Measurements from ENCODE around the gene KATNAL1. TPM values are rescaled to one million over a fixed set of nuclear protein-coding genes. Genes with fewer than 3 reads are reported as not detected.

KATNAL1 gene
- polyA plus RNA-seq, result 3.6 TPM

DNA sequence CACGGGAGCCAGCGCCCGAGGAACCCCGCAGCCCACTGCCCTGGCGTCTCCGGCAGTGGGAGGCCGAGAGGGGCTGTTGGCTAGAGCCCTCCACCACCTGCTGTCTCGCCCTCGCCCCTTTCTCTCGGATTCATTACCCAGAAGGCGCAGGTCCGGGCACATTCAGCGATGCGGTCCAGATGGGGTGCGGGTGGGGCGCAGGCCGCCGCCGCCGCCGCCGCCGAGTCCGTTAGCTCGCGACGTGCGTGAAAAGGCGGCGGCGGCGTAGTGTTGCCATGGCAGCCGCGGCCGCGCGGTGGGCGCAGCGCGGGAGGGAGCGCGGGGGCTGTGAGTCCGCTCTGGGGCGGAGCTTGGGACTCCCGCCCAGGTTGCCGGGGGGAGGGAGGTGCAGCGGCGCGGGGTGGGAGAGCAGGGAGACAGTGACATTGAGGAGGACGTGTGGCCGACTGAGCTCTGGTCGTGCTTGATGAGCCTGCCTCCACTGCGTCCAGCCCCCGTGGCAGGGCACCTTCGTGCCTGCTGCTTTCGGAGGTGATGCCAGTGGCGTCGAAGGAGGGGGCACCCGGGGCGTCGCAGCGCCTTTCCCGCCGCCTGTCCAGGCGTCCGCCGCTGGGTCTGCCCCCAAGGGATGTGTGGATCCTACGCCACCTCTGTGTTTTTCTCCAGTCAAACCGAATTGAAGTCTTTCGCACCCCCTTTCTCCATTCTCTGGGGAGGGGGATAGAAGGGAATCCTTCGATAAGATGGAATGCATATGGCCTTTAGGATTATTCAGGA is at the start of gene KATNAL1:
Gene KATNAL1, minus strand, starts transcription at position 358 of the 777 bp plus-strand sequence. CDS start 23,774 bp downstream, outside the sequence.
- Mint-ChIP-seq H3K4me1 (peaks cover 28 to 36% (median 36%) of the 10 kb centered on the region in 3 donors), H3K27ac (peak within 1 kb of the TSS; percentile 80 to 91 (median 85)), H3K9me3 (no peaks in the 10 kb centered on the region), H3K4me3 (peak within 1 kb of the TSS; percentile 89 to 95 (median 94)), H3K36me3 (no peaks in the 10 kb centered on the region), H3K27me3 (no peaks in the 10 kb centered on the region)

DNA sequence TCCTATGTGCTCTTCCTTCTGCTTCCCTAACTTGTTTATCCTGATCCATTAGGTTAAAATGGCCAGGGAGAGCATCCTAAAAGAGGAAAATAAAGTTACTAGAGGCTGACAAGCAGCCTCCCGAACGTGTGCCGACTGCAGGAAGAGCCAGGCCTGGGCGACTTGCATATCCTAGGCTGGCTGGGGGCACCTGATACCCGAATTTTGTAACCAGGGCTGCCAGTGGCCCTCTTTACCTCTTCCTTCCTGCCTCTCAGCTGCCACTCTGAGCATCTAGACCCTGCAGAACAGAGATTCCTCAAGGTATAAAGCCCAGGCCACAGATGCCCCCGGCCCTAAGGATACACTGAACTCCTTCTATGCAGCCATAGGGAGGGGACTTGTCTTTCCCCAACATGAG is 48.5 kb upstream of the KATNAL1 start:
- H3K27ac Mint-ChIP-seq, result peak overlapping the region in 1 of 3 donors; percentile 16
- H3K9me3 Mint-ChIP-seq, result peaks cover 0 to 3% (median 3%) of the 10 kb centered on the region in 3 donors
- H3K36me3 Mint-ChIP-seq, result peaks cover 17% of the 10 kb centered on the region
- H3K4me3 Mint-ChIP-seq, result peak overlapping the region in 1 of 4 donors; percentile 25
- H3K4me1 Mint-ChIP-seq, result peaks cover 9 to 21% (median 10%) of the 10 kb centered on the region in 3 donors
- no peaks in the 10 kb centered on the region for H3K27me3 Mint-ChIP-seq

DNA sequence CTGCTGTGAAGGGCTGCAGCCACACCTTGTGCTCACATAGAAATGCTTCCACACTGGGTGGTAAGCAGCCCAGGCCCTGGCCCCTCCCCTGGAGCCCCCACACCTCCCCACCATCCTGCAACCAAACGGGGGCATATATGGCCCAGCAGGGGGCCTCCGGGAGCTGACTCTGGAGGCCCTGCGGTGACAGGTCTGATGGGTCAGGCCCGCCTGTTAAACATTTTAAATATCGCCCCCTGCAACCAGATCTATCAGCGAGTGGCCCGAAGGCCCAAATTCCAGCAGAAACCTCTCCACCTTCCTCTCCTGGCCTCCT is 48.0 kb upstream of the KATNAL1 start:
- Mint-ChIP-seq H3K27ac (peak overlapping the region in 1 of 3 donors; percentile 16), H3K9me3 (peaks cover 0 to 3% (median 3%) of the 10 kb centered on the region in 3 donors), H3K36me3 (peaks cover 17% of the 10 kb centered on the region), H3K27me3 (no peaks in the 10 kb centered on the region), H3K4me1 (peaks cover 9 to 21% (median 10%) of the 10 kb centered on the region in 3 donors), H3K4me3 (peak overlapping the region in 1 of 4 donors; percentile 68)

DNA sequence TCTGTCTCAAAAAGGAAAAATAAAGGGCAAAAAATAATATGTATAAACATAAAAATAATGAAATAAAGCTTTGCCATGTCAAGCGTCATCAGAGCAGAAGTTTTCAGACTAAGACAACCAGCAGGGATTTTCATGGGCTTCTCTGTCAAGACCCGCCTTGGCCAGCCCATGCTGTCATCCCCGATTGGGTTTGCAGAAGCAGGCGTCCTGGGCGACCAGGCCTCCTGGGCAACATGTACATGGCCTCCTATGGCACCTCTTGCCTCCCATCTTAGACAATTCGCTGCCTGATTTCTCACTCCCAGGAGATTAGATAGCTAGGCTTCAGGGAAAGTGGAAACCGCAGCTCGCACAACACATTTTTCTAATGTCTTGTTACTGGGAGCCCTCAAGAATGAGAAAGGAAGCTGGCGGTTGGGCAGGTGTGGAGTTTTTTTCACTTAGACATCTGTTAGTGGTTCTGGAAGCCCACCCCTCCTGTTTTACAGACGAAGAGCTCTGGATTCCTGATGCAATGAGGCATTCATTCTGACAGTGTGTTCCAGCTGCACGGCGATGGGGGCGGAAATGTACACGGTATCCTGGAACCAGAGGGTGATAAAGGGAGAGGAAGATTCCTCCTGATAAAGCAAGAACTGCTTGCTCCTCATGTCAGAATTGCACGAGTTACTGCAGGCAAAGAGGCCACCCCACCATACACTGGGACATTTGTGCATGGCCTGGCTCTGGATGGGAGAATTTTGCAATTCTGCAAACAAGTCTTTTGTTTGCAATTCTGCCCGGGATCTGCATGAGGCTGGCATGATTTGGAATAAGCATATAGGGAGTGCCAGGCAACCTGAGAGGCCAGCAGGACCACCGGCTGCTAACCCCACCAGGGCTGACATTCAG is 47.4 kb upstream of the KATNAL1 start:
- Mint-ChIP-seq H3K9me3 (peaks cover 0 to 3% (median 3%) of the 10 kb centered on the region in 3 donors), H3K4me3 (no peak overlapping the region), H3K4me1 (peaks cover 9 to 19% (median 9%) of the 10 kb centered on the region in 3 donors), H3K36me3 (peaks cover 19% of the 10 kb centered on the region), H3K27me3 (no peaks in the 10 kb centered on the region), H3K27ac (peak overlapping the region in 1 of 3 donors; percentile 16)

DNA sequence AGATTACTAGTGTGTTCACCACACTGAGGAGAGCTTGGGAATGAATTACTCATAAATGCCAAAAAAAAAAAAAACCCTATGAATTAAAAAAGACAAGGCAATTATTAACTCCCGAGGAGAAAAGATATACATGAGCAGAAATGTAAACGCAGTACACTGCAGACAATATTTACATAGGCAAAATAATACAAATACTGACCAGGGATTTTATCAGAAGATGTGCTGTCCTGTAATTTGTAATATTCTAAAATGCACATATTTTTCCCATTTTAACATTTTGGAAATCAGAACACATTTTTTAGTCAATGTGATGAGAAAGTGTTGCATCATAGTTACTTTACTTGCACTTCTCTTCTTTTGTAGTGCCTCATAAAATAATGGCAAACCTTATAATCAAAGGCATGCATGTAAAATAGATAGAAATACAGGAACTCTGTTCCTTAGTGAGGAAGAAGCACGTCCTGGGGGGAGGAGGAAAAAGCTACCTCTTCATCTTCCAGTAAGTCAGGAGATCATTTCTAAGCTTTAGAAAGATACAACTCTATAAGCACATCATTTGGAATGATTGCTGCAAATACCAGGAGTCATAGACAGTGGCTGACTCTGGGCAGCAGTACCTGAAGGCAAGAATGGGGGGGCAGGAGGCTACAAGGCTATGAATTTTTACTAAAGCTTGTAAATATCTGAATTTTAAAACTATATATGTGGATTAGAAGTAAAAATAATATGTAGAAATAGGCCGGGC is 46.3 kb upstream of the KATNAL1 start:
- no peak overlapping the region for H3K4me3 Mint-ChIP-seq
- H3K27ac Mint-ChIP-seq, result no peak overlapping the region
- H3K4me1 Mint-ChIP-seq, result peaks cover 8 to 18% (median 9%) of the 10 kb centered on the region in 3 donors
- H3K27me3 Mint-ChIP-seq, result no peaks in the 10 kb centered on the region
- peaks cover 0 to 3% (median 3%) of the 10 kb centered on the region in 3 donors for H3K9me3 Mint-ChIP-seq
- H3K36me3 Mint-ChIP-seq, result peaks cover 19% of the 10 kb centered on the region

DNA sequence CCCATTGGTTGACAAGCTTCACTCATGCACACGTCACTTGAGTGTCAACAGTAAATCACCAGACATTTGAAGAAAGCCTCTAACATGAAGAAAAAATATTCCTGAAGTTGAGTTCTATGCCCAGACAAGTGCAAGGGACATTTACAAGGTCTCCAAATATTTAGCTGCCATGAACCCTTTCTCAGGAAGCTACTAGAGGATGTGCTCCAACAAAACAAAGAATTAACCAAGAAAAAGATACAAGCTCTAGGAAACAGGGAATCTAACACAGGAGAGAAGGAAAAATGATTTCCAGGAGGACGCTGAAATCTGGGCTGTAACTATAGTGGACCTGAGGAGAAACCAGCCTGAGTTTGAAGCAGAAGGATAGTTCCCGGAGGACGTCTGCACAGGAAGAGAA is 45.7 kb upstream of the KATNAL1 start:
- H3K4me1 Mint-ChIP-seq, result peaks cover 9 to 18% (median 9%) of the 10 kb centered on the region in 3 donors
- no peak overlapping the region for H3K4me3 Mint-ChIP-seq
- H3K27me3 Mint-ChIP-seq, result no peaks in the 10 kb centered on the region
- H3K36me3 Mint-ChIP-seq, result peaks cover 19% of the 10 kb centered on the region
- peaks cover 0 to 3% (median 3%) of the 10 kb centered on the region in 3 donors for H3K9me3 Mint-ChIP-seq
- no peak overlapping the region for H3K27ac Mint-ChIP-seq

DNA sequence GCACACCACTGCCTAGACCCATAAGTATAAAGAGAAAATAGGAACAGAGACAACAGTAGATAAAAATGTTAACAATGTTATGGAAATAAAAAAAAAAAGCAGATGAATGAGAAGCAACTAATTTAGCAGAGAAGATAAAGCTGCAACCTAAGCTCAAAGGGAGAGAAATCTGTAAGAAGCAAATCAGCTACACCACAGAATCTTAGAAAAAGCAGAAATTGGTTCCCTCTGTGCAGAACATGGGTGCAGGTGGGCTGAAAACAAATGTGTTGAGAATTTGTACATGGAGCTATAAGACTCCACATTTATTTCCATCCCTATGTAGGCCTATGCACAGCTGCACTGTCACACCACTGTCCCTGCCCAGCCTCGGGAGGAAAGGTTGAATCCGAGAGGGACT is 44.8 kb upstream of the KATNAL1 start:
- H3K27ac Mint-ChIP-seq, result peak overlapping the region in 1 of 3 donors; percentile 69
- no peak overlapping the region for H3K4me3 Mint-ChIP-seq
- H3K9me3 Mint-ChIP-seq, result peaks cover 0 to 3% (median 3%) of the 10 kb centered on the region in 3 donors
- peaks cover 11 to 22% (median 14%) of the 10 kb centered on the region in 3 donors for H3K4me1 Mint-ChIP-seq
- H3K27me3 Mint-ChIP-seq, result no peaks in the 10 kb centered on the region
- H3K36me3 Mint-ChIP-seq, result peaks cover 19% of the 10 kb centered on the region

DNA sequence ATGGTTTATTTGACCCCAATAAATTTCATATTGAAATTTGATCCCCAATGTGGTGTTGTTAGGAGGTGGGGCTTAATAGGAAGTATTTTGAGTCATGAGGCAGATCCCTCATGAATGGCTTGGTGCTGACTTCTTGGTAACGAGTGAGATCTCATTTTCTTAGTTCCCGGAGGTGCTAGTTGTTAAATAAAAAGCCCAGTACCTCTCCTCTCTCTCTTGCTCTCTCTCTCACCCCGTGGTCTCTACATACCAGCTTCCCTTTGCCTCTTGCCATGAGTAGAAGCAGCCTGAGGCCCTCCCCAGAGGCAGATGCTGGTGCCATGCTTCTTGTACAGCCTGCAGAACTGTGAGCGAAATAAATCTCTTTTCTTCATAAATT is 39.4 kb upstream of the KATNAL1 start:
- Mint-ChIP-seq H3K27me3 (no peaks in the 10 kb centered on the region), H3K9me3 (no peaks in the 10 kb centered on the region), H3K27ac (peak overlapping the region in 1 of 3 donors; percentile 25), H3K36me3 (peaks cover 9% of the 10 kb centered on the region), H3K4me3 (peak overlapping the region in 2 of 4 donors; percentile 72 to 80), H3K4me1 (peaks cover 18 to 24% (median 21%) of the 10 kb centered on the region in 3 donors)

DNA sequence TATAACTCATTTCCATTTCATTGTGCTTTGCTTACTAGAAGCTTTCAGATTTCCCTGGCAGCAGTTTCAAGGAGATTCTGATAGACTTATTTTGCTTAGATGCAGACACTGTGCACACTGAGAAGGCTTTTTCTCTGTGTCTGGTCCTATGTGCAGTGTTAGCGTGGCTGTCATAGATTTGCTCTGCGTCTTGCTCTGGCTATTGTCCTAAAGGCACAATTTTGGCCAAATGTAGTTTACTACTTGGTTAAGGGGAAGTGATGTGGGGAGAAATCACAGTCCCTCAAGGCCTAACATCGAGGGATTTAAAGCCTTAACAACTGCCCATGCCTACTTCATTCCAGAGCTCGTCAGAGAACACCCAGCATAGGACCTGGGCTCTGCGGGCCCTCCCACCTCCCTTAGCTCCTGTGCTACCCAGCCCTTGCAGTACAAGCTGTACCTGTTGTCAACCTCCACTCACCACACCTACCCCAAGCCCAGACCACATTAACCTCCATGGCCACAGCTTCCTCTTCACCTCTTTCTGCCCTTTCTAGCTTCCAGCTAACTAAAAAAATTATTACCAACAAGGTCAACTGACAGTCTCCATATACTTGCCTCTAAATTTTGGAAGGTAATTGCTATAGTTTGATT is 38.9 kb upstream of the KATNAL1 start:
- peak overlapping the region in 1 of 3 donors; percentile 25 for H3K27ac Mint-ChIP-seq
- peaks cover 18 to 24% (median 20%) of the 10 kb centered on the region in 3 donors for H3K4me1 Mint-ChIP-seq
- peaks cover 9% of the 10 kb centered on the region for H3K36me3 Mint-ChIP-seq
- no peaks in the 10 kb centered on the region for H3K9me3 Mint-ChIP-seq
- H3K4me3 Mint-ChIP-seq, result peak overlapping the region in 2 of 4 donors; percentile 72 to 80
- no peaks in the 10 kb centered on the region for H3K27me3 Mint-ChIP-seq

DNA sequence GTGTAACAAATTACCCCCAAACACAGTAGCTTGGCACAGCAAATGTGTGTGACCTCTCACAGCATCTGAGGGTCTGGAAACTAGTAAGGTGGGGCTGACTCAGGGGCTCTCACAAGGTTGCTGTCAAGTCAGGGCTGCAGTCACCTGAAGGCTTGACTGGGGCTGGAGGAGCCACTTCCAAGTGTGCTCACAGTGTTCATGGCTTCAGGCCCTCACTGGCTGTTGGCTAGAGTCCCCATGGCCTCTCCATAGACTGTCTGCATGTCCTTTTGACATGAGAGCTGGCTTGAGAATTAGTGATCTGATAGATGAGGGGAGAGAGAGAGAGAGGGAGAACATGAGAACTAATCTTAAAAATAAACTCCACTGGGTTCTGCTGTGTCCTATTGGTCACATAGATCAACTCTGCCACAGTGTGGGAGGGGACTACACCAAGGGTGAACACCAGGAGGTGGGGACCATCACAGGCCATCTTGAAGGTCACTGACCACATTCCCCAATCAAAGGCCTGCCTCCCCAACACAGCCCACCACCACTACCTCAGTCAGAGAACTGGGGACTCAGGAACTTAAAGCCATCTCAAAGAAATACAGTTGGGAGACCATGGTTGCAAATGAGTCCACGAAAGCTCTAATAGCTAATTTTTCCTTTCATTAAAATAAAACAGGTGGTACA is 38.2 kb upstream of the KATNAL1 start:
- Mint-ChIP-seq H3K4me1 (peaks cover 18 to 24% (median 20%) of the 10 kb centered on the region in 3 donors), H3K9me3 (no peaks in the 10 kb centered on the region), H3K27me3 (no peaks in the 10 kb centered on the region), H3K4me3 (peak overlapping the region in 1 of 4 donors; percentile 11), H3K36me3 (peaks cover 13% of the 10 kb centered on the region), H3K27ac (no peak overlapping the region)

DNA sequence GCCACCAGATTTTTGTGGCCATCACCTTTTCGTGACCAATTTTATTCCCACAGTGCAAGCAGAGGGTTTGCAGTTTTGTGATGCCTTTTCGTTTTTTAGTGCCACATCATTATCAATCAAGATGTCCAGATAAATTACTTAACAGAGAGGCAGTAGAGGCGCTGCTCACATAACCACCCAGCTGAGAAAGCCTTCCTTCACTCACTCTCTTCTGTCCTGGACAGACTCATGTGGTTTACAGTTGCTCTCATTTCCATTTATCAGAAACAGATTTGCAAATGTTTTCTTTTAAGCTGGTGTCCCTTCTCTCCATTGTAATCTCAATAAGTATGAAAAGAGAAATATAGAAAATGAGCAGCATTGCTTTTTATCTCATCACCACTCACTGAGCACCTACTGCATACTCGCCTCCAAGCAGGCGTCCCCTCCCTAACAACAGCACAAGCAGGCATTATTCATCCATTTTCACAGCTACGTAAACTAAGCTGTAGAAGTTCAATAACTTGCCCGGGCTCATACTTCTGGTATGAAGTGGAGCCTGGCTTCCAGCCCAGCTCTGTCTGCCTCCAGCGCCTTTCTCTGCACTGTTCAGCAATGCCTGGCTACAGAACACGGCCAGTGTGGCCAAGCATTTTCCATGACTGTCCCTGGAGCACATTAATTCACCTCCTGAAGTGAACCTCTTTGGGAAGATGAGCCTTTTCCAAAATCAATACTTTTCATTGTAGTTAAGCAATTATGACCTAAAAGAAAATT is 34.6 kb upstream of the KATNAL1 start:
- H3K36me3 Mint-ChIP-seq, result peaks cover 29% of the 10 kb centered on the region
- no peak overlapping the region for H3K27ac Mint-ChIP-seq
- H3K4me3 Mint-ChIP-seq, result no peak overlapping the region
- no peaks in the 10 kb centered on the region for H3K27me3 Mint-ChIP-seq
- no peaks in the 10 kb centered on the region for H3K9me3 Mint-ChIP-seq
- peaks cover 14 to 16% (median 15%) of the 10 kb centered on the region in 3 donors for H3K4me1 Mint-ChIP-seq

DNA sequence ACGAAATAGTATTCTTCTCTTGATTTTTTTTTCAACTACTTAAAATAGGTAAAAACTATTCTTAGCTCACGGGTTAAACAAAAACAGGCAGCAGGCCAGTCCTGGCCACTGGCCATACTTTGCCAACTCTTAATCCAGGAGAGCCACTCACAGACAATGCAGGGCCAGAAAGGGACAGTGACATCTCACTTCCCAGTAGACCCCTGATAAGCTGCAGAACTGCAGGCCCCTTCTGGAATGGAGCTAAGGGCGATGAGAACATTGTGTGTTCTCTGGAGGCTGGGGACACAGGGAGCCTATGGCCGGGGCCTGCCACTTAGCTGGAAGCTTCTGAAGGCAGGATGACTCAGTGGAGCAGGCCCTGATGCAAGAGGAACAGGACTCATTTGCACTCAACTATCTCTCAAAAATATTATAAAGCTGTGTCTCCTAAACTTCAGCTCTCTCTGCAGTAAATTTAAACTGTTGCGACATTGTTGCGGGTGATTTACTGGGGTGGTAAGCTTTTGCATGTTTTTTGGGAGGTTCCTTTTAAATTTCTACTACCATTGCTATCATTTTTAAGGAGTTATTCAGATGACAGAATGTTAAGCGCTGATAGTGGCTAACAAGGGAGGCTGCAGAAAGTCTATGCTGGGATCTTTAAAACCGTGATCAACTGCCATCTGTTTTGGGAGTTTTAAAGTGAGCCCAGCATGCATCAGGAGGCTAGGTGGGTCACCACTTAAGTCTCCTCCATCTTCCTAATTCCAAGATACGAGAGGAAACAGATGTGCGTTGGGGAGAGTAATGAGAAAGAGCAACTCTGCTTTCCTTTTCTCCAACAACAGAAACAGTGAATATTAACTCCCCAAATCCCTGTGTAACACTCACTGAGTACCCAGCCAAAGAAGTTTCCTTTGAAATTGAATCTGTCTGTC is 33.2 kb upstream of the KATNAL1 start:
- H3K27me3 Mint-ChIP-seq, result peaks cover 2% of the 10 kb centered on the region
- H3K27ac Mint-ChIP-seq, result no peak overlapping the region
- peaks cover 1 to 7% (median 4%) of the 10 kb centered on the region in 3 donors for H3K4me1 Mint-ChIP-seq

More for the DNA sequence above, 33.2 kb upstream of the KATNAL1 start:
- no peaks in the 10 kb centered on the region for H3K9me3 Mint-ChIP-seq
- H3K36me3 Mint-ChIP-seq, result peaks cover 31% of the 10 kb centered on the region
- no peak overlapping the region for H3K4me3 Mint-ChIP-seq
